Pancreas (tissue), 10 donors: ENCODE data around the gene OVOL2. TPM values are rescaled to one million over a fixed set of nuclear protein-coding genes. Genes with fewer than 3 reads are reported as not detected.

ENCODE experiments used
- ATAC-seq, 4 donors: fragments of 200-7000 bp; cut with Tn5 transposase; one replicate each; pipeline versions ENCODE4 v1.8.0 to v1.9.1; 2020; ENCODE audit warnings: mild to moderate bottlenecking in 4 of 4, moderate library complexity in 4 of 4
- DNase-seq, 6 donors: peaks; one replicate each; pipeline ENCODE4 v3.0.0-alpha.2; 2020
- FAIRE-seq: peaks from 2 replicates; lab custom pipeline; 2012; peaks lifted over from hg19 to GRCh38; lab: Jason Lieb, UNC
- H3K27ac ChIP-seq, 4 donors: fragments of 200-600 bp; sonication (generic); 1 replicate in 3 of 4; 2 replicates in 1 of 4; pipeline versions ENCODE4 v1.5.0 to v1.8.0; 2020
- H3K27me3 ChIP-seq, 4 donors: fragments of 200-600 bp; one replicate each; pipeline ENCODE4 v1.8.0; 2021
- H3K36me3 ChIP-seq, 3 donors: fragments of 200-600 bp; sonication (generic) in 1 of 3; one replicate each; pipeline versions ENCODE4 v1.5.0 to v1.8.0; 2020 to 2021
- H3K4me1 ChIP-seq, 3 donors: fragments of 200-600 bp; one replicate each; pipeline ENCODE4 v1.8.0; 2021
- H3K4me3 ChIP-seq, 4 donors: fragments of 200-600 bp; sonication (generic) in 2 of 4; one replicate each; pipeline versions ENCODE4 v1.5.0 to v1.8.0; 2020 to 2021
- H3K9me3 ChIP-seq, 4 donors: fragments of 200-600 bp; one replicate each; pipeline ENCODE4 v1.8.0; 2021
- WGBS, 2 donors: extraction: QIAGEN DNeasy Blood & Tissue Kit; methylation state at CpG; one replicate each; pipeline ENCODE4 v1.1.7; 2013; 5-methylcytosine and 5-hydroxymethylcytosine counted together
- intact Hi-C, 3 donors: fragments of 100-400 bp; cut with DNase I; formaldehyde crosslinking; loops; one replicate each; pipeline versions ENCODE4 v1.11.1 to v1.14.2; 2022
- polyA plus RNA-seq, 2 donors: library from polyadenylated mRNA; stranded (reverse); fragments of 200-250 nt; gene quantifications; one replicate each; pipeline ENCODE4 v1.2.3, GENCODE V29; 2013
- total RNA-seq, 6 donors: library from RNA; stranded (reverse); fragmentation: NEBNext Ultra II Directional in 4 of 6; extraction: Animal tissue kit (Norgen Biotek cat#: 25700) in 4 of 6; gene quantifications; one replicate each; pipeline versions ENCODE4 v1.2.1 to v1.2.4, GENCODE V29; 2021 to 2023
- TF ChIP-seq, protein P1 (sequence below), 4 donors: fragments of 200-600 bp; sonication (generic) in 3 of 4; IDR thresholded peaks; one replicate each; pipeline versions ENCODE4 v1.5.0 to v1.8.0; 2021; ENCODE audit warnings: antibody characterized with exemption in 4 of 4
- donor health status: healthy with polysubstance abuse.
- donor health status: DM: no; HTN: no; CAD: no; lungs with moderate emphysema.
- donor health status: DM: no; HTN: no; CAD: no.
- donor health status: control.
- donor health status: control.
- donor health status: Bipolar disorder and iron deficiency.
- donor health status: DM: yes; HTN: yes; CAD: no.
- donor health status: DM: no; HTN: no; CAD: no.
- donor health status: DM: no; HTN: no; CAD: no.
- donor health status: DM: yes; HTN: yes; CAD: no.

OVOL2 gene
- total and polyA plus RNA-seq, 8 donors = 4.2 to 7.9 (median 4.9) TPM

DNA sequence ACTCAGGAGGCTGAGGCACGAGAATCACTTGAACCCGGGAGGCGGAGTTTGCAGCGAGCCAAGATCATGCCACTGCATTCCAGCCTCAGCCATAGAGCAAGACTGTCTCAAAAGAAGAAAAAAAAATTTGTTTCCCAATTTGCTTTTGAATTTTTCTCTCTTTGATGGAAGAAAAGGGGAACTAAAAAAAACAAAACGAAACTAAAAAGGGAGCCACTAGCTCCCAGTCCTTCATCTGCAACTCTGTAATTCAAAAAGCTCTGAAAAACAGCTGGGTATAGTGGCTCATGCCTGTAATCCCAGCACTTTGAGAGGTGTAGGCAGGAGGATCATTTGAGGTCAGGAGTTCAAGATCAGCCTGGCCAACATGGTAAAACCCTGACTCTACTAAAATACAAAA, 9.5 kb downstream of the OVOL2 start:
- Histone ChIP-seq H3K36me3 (no peaks in the 10 kb centered on the region), H3K4me3 (no peak overlapping the region), H3K27me3 (no peaks in the 10 kb centered on the region), H3K4me1 (no peaks in the 10 kb centered on the region), H3K27ac (no peak overlapping the region), H3K9me3 (no peaks in the 10 kb centered on the region)
- DNase-seq = no peak
- ATAC-seq = no peak
- intact Hi-C loops = no loop called here
- WGBS, 2 donors = 79 to 95% methylated on average over 5 of the region's 5 CpGs
- TF ChIP-seq, protein P1, sequence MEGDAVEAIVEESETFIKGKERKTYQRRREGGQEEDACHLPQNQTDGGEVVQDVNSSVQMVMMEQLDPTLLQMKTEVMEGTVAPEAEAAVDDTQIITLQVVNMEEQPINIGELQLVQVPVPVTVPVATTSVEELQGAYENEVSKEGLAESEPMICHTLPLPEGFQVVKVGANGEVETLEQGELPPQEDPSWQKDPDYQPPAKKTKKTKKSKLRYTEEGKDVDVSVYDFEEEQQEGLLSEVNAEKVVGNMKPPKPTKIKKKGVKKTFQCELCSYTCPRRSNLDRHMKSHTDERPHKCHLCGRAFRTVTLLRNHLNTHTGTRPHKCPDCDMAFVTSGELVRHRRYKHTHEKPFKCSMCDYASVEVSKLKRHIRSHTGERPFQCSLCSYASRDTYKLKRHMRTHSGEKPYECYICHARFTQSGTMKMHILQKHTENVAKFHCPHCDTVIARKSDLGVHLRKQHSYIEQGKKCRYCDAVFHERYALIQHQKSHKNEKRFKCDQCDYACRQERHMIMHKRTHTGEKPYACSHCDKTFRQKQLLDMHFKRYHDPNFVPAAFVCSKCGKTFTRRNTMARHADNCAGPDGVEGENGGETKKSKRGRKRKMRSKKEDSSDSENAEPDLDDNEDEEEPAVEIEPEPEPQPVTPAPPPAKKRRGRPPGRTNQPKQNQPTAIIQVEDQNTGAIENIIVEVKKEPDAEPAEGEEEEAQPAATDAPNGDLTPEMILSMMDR (IDR thresholded peaks at IDR 0.05) = no peak
- FAIRE-seq = no peak

DNA sequence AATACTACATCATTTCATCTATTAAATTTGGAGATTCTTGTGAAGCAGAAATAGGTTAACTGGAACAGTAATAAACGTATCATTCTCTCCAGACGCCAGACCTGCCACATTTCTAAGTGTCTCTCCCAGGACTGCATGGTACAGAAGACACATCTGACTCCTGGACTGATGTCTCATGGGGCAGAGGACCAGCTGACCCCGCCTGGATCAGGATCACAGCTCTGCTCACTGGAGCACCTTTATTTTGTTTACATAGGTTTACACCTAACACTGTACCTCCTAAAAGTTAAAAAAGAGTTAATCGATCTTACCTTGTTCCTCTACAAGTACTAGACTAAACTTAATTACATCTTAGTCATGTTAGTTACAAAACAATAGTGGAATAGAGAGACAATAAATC, 11.2 kb downstream of the OVOL2 start:
- TF ChIP-seq, protein P1 (IDR thresholded peaks at IDR 0.05) = no peak
- intact Hi-C loops = no loop called here
- no peaks in the 10 kb centered on the region for H3K36me3 ChIP-seq
- no peaks in the 10 kb centered on the region for H3K9me3 ChIP-seq
- H3K4me3 ChIP-seq = no peak overlapping the region
- DNase-seq (no peak), FAIRE-seq (no peak), ATAC-seq (no peak)
- no peak overlapping the region for H3K27ac ChIP-seq
- no peaks in the 10 kb centered on the region for H3K4me1 ChIP-seq
- WGBS, 2 donors = 86 to 95% methylated on average over 4 of the region's 4 CpGs
- H3K27me3 ChIP-seq = no peaks in the 10 kb centered on the region

DNA sequence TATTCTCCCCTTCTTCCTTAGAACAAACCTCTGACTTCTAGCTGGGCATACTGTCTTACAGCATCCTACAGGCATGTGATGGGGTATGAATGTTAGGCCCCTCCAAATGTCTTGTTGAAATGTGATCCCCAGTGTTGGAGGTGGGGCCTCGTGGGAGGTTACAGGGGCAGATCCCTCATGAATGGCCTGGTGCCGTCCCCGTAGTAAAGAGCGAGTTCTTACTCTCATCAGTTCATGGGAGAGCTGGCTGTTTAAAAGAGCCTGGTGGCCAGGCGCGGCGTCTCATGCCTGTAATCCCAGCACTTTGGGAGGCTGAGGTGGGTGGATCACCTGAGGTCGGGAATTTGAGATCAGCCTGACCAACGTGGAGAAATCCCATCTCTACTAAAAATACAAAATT, 15.5 kb downstream of the OVOL2 start:
- TF ChIP-seq, protein P1 (IDR thresholded peaks at IDR 0.05) = no peak
- Histone ChIP-seq H3K27ac (no peak overlapping the region), H3K9me3 (no peaks in the 10 kb centered on the region), H3K27me3 (no peaks in the 10 kb centered on the region), H3K4me1 (no peaks in the 10 kb centered on the region), H3K36me3 (no peaks in the 10 kb centered on the region), H3K4me3 (no peak overlapping the region)
- WGBS, 2 donors = 89 to 90% methylated on average over 9 of the region's 9 CpGs
- intact Hi-C loops = no loop called here
- DNase-seq (peak in 2 of 6 donors; percentile 7 to 9), FAIRE-seq (no peak), ATAC-seq (no peak)

DNA sequence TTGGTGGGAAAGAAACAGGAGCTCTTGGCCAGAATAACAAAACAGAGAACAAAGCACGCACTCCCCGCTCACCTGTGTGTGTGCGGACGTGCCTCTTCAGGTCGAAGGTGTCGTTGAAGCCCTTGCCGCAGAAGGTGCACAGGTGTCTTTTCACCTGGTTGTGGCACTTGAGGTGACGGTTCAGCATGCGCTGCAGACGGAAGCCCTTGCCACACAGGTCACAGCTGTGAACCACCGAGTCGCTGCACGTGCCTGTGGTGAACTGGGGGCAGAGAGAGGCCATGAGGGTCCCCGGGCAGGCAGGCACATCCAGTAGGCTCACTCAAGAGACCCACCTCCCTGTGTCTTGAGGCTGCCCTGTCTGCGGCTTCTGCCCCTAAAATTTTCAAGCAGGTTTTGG, 16.3 kb downstream of the OVOL2 start:
- FAIRE-seq = no peak
- Histone ChIP-seq H3K27ac (no peak overlapping the region), H3K4me3 (no peak overlapping the region), H3K36me3 (no peaks in the 10 kb centered on the region), H3K27me3 (no peaks in the 10 kb centered on the region), H3K9me3 (no peaks in the 10 kb centered on the region), H3K4me1 (no peaks in the 10 kb centered on the region)
- ATAC-seq = no peak
- TF ChIP-seq, protein P1 (IDR thresholded peaks at IDR 0.05) = no peak
- intact Hi-C loops = no loop called here
- WGBS, 2 donors = 88 to 93% methylated on average over 15 of the region's 15 CpGs
- DNase-seq = peak in 2 of 6 donors; percentile 29 to 41

- 88 to 91% methylated on average over 5 of the region's 5 CpGs for WGBS, 2 donors
- ATAC-seq = no peak
- TF ChIP-seq, protein P1 (IDR thresholded peaks at IDR 0.05) = no peak
- FAIRE-seq = no peak
- Histone ChIP-seq H3K36me3 (no peaks in the 10 kb centered on the region), H3K27me3 (no peaks in the 10 kb centered on the region), H3K4me1 (no peaks in the 10 kb centered on the region), H3K9me3 (no peaks in the 10 kb centered on the region), H3K4me3 (no peak overlapping the region), H3K27ac (no peak overlapping the region)
- intact Hi-C loops = no loop called here
- no peak for DNase-seq
Observed at GRCh38 chr20:18039063-18039462, 18.7 kb downstream of the OVOL2 start.
